ENCODE results near the gene KLC1. TPM values are rescaled to one million over a fixed set of nuclear protein-coding genes. Genes with fewer than 3 reads are reported as not detected.

The KLC1 gene
- total RNA-seq, 2 donors from 2014 or later, result 199 to 292 TPM

- DNase-seq, result no peak
- intact Hi-C loops (cut with DNase I), result no loop called here
- peaks cover 0 to 23% of the 10 kb centered on the region in 2 donors for H3K36me3 ChIP-seq (replicated peaks in 1 of 2; ENCODE audit: insufficient read depth in 1 of 2, low read depth in 2 of 2)
Measured at GRCh38 chr14:103734081-103734888, 105.3 kb downstream of the KLC1 start.

GRCh38 chr14:103735022-103735421, 106.0 kb downstream of the KLC1 start:
- DNase-seq (peak in 2 of 4 donors; percentile 6 to 11), ATAC-seq (no peak)
- intact Hi-C loops (cut with DNase I), result no loop called here
- Histone ChIP-seq H3K27me3 (no peaks in the 10 kb centered on the region), H3K27ac (no peak overlapping the region), H3K9me3 (no peaks in the 10 kb centered on the region), H3K4me3 (no peak overlapping the region), H3K36me3 (replicated peaks in 1 of 2; ENCODE audit: insufficient read depth in 1 of 2, low read depth in 2 of 2) (peaks cover 0 to 27% of the 10 kb centered on the region in 2 donors), H3K4me1 (peaks cover 13% of the 10 kb centered on the region)
- WGBS, 2 donors, result 76 to 80% methylated on average over 6 to 12 of the region's 12 CpGs
- TF ChIP-seq CTCF (IDR thresholded peaks at IDR 0.05), result no peak
- TF ChIP-seq POLR2A (IDR thresholded peaks at IDR 0.05), result no peak

More at GRCh38 chr14:103734081-103734888, 105.3 kb downstream of the KLC1 start:
- Histone ChIP-seq H3K27me3 (no peaks in the 10 kb centered on the region), H3K4me3 (no peak overlapping the region), H3K9me3 (no peaks in the 10 kb centered on the region), H3K27ac (no peak overlapping the region), H3K4me1 (peaks cover 20% of the 10 kb centered on the region)
- no peak for ATAC-seq
- no peak for TF ChIP-seq CTCF (IDR thresholded peaks at IDR 0.05)
- no peak for TF ChIP-seq POLR2A (IDR thresholded peaks at IDR 0.05)
- whole genome bisulfite sequencing, 2 donors, result 93% methylated on average over 21 to 23 of the region's 23 CpGs

- H3K27ac ChIP-seq, result no peak overlapping the region
Measured at GRCh38 chr14:103735439-103735814, 106.4 kb downstream of the KLC1 start.

GRCh38 chr14:103735815-103736545, 107.0 kb downstream of the KLC1 start:
- Histone ChIP-seq H3K4me1 (peaks cover 3% of the 10 kb centered on the region), H3K27me3 (no peaks in the 10 kb centered on the region), H3K36me3 (replicated peaks in 1 of 2; ENCODE audit: insufficient read depth in 1 of 2, low read depth in 2 of 2) (peaks cover 0 to 31% of the 10 kb centered on the region in 2 donors), H3K9me3 (no peaks in the 10 kb centered on the region), H3K27ac (peak overlapping the region in 1 of 4 donors; percentile 32), H3K4me3 (no peak overlapping the region)
- DNase-seq (peak in 2 of 4 donors; percentile 4 to 9), ATAC-seq (no peak)
- 88 to 92% methylated on average over 13 to 22 of the region's 22 CpGs for WGBS, 2 donors
- intact Hi-C loops (cut with DNase I), result no loop called here
- TF ChIP-seq CTCF (IDR thresholded peaks at IDR 0.05) (no peak), POLR2A (IDR thresholded peaks at IDR 0.05) (no peak)

More at GRCh38 chr14:103735439-103735814, 106.4 kb downstream of the KLC1 start:
- Histone ChIP-seq H3K9me3 (no peaks in the 10 kb centered on the region), H3K4me1 (peaks cover 9% of the 10 kb centered on the region), H3K27me3 (no peaks in the 10 kb centered on the region), H3K36me3 (replicated peaks in 1 of 2; ENCODE audit: insufficient read depth in 1 of 2, low read depth in 2 of 2) (peaks cover 0 to 30% of the 10 kb centered on the region in 2 donors), H3K4me3 (no peak overlapping the region)
- no peak for TF ChIP-seq POLR2A (IDR thresholded peaks at IDR 0.05)
- no peak for TF ChIP-seq CTCF (IDR thresholded peaks at IDR 0.05)
- no peak for ATAC-seq
- peak in 2 of 4 donors; percentile 5 to 12 for DNase-seq
- 73% methylated on average over 7 of the region's 7 CpGs; no CpG with 5 or more reads in 1 of the 2 donors for WGBS, 2 donors
- intact Hi-C loops (cut with DNase I), result no loop called here
